COLO668 (cell line): ENCODE results near the gene DOK5.

Source experiments
- DNase-seq: peaks from one replicate; lab custom pipeline; 2025; ENCODE audit not compliant: unreplicated experiment; lab: John Stamatoyannopoulos, UW

Gene DOK5

DNA sequence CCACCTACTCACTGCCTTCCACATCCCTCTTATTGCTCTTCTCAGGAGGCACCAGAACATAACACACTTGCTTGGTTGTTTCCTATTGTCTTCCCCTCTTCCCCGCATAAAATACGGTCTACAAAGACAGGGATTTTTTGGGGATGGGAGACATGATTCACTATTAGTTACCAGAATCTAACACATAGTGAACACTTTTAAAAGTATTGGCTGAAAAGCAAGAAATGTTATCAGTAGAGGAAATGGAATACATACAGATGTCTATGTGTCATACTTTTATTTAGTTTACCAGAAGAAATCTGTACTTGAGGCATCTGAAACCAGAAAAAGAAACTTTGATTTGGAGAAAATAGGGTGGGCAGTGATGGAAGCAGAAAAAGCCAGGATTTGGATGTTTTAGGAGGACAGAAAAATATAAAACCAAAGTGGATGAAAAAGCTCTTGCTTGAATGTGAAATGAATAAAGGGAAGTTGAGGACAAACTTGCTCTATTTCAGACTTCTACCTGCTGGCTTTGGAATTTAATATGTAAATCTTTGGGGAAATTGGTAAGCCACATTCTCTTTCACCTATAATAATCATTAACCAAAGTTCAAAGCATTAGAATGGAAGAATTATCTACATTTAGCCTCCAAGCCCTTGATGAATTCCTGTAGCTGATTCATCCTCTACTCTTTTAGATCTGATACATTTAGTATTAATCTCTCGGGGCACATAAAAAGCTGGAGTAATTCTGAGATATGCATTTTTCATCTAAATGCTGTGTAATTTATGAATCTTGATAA is 82.6 kb downstream of the DOK5 start:
- no peak for DNase-seq

DNA sequence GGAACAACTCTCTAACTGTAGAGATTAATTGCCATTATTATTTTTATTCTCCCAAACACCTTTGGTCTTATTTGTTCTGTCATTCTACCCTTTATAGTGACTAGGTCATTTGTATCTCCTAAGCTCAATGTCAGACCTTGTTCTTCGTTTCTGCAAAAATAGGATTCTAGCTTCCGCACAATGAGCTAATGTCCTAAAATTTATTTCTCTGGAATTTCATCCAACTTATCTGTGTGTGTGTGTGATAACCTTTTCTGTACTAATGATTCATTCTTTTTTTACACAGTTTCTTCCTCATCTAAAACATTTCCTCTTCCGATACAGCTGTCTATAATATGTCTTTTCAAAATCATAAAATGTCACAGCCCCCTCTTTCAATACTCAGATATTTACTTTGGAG is 84.5 kb downstream of the DOK5 start:
- no peak for DNase-seq

DNA sequence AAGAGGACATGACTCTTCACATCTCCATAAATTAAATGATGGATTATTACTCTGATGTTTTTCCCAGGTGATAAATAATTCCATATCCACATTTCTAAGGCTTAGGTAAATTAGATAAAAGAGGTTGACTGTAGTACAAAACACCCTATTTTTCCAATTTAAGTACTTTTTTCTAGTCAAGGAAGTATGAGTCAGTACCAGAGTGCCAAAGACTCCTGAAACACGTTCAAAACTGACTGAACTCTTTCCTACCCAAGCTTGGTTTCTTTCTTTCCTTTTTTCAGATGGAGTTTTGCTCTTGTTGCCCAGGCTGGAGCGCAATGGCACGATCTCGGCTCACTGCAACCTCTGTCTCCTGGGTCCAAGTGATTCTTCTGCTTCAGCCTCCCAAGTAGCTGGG is 85.0 kb downstream of the DOK5 start:
- no peak for DNase-seq

DNA sequence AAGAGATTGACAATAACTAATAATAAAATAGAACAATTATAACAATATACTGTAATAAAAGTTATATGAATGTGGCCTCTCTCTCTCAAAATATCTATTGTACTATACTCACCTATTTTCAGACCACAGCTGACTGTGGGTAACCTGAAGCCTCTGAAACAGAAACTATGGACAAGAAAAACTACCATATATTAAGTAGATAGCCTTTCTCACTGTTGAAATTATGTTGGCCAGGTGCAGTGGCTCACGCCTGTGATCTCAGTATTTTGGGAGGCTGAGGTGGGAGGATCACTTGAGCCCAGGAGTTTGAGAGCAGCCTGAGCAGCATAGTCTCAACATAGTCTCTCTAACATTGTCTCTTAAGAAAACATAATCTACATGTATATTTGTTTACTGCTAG is 89.9 kb downstream of the DOK5 start:
- no peak for DNase-seq

DNA sequence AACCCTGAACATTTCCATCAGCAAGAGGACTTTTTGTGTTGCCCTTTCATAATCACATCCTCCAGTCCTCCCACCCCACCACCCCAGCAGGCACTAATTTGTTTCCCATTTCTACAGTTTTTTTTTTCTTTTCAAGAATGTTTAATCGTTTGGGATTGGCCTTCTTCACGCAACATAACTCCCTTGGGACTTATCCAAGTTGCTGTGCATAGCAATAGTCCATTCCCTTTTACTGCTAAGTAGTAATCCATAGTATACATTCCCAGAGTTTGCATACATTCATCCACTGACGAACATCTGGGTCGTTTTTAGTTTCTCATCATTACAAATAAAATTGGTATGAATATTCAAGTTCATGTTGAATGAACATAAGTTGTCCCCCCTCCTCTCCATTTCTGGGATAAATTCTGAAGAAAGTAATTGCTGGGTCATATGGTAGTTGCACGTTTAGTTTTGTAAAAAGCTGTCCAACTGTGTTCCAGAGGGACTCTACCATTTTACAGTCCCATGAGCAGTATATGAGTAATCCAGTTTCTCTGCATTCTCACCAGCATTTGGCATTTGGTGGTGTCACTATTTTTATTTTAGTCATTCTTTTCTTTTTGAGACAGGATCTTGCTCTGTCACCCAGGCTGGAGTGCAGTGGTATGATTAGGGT is 90.8 kb downstream of the DOK5 start:
- DNase-seq: no peak

DNA sequence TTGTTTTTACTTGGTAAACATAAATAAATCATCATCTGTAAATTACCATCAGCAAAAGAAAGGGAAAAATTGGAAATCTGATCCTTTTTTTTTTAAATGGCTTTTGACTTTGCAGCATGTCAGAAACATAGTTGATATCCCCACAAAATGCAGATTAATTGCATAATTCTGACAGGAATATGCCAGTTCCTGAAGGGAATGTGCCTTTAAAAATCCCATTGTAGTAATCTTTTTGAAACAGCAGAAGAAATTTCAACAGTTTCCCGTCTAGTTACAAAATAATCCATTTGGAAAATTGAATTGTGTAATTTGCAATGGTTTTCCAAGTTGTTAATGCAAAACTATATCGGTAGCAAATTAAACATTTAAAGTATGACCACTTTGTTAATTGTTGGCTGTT is 95.2 kb downstream of the DOK5 start:
- DNase-seq: no peak

DNA sequence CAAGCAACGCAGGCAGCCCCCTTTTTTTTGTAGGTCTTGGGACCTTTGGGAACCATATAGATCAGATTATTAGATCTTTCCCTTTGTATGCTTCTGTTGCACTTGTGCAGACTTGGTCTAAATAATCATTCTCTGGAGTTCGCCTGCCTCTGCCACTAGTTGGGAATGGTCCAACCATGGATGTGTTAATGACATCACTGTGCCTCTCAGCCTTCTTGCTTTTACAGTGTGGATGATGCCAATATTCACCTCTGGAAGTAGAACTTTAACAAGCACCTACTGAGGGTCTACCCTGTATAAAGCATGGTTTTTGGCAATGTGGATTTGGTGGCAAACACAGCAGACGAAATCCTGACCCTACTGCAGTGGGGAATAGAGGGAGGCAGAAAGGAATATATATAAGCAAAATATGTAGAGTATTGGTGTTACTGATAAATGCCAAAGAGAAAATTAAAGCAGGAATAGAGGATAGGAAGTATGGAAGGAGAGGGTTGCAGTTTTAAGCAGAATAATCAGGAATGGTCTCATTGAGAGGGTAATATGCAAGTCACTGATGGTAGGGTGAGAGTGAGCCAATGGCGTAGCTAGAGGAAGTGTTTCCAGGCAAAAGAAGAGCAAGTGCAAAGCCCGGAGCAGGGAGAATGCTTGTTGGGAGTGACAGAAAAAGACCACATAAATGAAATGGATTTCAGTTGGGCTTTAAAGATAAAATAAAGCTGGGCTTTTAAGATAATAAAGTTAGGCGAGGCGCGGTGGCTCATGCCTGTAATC is 97.5 kb downstream of the DOK5 start:
- no peak for DNase-seq

DNA sequence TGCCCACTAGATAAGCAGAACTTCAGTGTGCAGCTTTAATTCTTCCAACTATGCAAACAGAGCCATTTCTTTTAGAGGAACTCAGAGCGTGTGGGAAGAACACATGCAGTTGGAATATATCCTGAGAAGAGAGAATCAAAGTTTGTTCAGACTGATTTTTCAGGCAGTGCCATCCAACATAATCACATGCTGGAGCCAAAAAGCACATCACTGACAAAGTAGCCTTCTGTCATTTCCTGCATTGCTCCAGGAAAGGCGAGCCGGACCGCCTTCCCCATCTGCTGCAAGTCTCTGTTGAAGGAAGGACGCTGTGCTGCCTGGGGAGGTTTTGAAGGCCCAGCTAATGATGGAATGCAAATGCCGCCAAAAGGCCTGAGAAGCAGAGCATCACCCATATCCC is 98.4 kb downstream of the DOK5 start:
- DNase-seq: no peak

DNA sequence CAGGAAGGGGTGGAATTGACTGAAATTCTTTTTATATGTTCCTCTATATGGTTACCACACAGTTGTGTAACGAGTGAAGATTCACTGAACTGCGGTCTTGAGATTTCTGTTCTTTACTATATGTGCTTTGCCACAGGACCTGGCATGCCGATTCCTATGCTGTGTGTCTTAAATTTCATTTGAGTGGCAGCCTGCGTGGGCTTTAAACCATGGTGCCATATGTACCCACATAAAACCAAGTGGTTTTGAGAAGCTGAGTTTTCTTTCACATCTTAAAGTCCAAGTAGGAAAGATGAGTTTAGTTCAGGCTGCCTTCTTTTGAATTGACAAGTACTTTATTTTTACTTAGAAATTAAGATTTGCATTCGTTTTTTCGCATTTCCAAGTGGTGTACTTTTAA is 101.1 kb downstream of the DOK5 start:
- no peak for DNase-seq

DNA sequence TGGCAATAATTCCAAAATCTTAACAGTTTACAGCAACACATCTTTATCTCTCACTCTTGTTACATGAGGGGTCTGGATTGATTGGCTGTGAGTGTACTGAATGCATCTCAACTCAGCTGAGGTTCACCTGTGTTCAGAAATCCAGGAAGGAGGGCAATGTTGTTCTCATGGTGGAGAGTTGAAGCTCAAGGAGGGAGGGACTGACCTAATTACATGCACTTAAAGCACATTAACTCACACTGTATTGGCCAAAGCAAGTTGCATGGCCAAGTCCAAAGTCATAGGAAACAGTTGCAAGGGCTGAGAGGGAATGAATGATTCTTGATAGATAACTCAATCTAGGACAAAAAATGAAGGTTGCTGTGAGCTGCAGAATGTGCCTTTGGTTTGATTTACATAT is 102.2 kb downstream of the DOK5 start:
- no peak for DNase-seq

DNA sequence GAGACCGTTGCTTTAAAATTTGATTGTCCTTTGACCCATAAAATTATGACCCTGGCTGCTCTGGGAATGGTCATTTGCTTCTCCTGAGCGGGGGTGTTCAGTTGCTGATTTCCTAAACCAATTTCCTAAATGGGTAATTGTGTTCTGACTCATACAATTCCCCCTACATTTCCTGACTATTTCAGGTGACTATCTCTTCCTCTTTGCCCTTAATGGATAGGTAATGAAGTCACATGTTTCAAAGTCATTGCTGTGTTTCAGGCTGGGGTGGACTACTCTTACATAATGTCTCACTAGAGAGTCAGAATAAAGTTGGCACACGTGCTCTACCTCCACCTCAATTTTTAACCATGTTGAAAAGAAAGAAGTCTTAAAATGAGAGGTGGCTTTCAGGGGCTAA is 109.8 kb downstream of the DOK5 start:
- DNase-seq: no peak

DNA sequence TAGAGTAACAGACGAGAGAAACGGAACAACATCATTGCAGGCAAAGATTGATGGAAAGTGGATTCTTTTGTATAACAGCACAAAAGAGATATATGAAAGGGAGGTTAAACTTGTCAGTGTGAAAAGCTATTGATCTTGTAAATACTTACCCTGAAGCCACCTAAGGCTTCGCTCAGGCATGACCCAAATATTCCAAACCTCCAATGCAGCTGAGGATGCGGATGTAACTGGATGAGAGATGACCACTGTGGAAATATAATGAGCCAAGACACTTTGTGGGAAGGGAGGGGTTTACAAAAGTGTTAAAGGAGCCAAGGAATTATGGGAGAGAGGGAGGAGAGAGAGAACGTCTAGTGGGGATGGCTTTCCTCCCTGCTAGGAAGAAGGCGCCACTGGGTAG is 112.0 kb downstream of the DOK5 start:
- DNase-seq: no peak

DNA sequence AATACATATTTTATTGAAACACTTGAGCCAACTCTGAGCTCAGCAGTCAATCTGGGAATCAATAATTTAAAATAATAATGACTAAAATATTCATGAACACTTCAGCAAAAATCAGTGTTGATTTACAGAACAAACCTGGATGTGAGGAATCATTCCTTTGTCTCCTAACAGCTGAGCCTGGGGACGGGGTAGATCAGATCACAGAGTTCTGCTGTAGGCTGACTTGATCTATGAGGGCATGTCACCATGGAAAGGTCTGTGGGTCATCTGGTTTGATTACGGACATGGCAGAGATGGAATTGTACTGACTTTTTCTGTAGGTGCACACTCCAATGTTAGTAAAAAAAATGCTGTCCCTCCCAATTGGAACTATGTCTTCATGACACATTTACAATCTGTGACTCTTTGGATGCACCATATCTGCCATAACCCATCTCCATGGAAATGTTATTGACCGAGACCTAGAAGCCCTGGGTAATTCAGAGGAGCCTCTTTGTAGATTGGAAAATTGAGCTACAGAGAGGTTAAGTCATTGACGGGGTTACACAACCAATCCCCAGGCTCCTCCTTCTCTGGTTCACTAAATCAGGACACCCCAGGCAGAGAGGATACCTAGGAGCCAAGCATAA is 114.1 kb downstream of the DOK5 start:
- DNase-seq: no peak

DNA sequence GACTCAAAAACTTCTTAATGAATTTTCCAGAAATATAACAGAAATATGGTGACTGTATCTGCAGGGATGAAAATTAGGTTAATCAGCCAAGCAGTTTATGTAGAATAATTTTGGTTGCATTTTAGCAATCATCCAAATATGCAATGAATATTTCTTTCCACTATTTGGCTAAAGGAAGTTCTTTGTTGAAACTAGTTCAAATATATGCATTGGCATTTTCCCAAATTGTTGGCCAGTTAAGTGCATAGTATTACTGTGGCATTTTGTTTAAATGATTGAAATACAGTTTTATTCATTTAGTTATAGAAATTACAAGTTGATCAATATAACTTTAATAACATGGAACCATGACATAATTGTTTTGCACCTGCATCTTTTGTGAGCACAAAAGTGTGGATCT is 115.5 kb downstream of the DOK5 start:
- DNase-seq: no peak

DNA sequence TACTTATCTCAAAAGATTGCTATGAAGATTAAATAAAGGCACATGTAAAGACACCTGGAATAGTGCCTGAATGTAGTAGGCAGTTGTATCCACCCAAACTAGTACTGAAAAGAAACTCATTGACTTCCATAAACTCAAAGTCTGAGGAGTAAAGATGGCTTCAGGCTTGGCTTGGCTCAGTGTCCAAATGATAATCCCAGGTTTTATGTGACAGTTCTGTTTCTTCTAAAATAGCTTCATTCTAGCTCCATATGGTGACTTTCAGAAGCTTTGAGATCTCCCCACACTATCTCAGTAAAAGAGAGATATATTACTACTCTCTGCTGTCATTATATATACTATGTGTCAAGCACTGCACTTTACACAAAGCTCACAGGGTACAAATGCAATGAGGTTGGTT is 121.3 kb downstream of the DOK5 start:
- DNase-seq: no peak

DNA sequence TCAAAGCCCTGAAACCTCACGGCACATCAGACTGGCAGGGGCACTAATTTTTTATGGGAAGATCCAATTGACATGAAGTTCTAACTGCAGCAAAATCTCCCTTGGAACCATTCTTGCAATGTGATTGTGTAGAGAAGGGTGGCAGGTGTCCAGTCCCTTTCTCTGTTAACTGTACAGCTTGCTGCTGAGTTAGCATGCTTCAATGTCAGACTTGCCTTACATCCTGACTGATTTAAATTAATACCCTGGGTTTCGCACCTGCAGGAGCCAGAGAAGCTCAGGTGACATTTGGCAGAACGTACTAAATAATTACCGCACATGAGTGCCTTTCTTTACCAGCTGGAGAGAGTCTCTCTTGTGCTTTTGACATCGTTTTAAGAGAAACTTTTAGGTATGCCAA is 123.0 kb downstream of the DOK5 start:
- DNase-seq: no peak

DNA sequence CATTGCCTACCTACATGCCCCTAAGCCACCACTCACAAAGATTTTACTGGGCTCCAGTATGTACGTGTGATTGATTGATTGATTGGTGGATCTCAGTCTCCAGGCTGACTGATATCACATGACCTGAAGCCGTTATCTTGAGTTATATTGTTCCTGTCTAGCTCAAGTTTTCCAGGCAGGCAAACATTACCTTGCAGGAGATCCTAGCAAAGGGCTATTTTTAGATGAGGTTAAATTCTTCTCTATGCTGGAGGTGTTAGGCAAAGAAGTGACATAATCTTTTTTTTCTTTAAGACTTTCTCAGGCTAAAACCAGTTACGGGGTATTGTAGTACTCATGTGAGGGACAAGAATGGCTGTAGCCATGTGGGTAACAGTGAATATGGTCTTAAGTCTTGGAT is 125.2 kb downstream of the DOK5 start:
- no peak for DNase-seq

DNA sequence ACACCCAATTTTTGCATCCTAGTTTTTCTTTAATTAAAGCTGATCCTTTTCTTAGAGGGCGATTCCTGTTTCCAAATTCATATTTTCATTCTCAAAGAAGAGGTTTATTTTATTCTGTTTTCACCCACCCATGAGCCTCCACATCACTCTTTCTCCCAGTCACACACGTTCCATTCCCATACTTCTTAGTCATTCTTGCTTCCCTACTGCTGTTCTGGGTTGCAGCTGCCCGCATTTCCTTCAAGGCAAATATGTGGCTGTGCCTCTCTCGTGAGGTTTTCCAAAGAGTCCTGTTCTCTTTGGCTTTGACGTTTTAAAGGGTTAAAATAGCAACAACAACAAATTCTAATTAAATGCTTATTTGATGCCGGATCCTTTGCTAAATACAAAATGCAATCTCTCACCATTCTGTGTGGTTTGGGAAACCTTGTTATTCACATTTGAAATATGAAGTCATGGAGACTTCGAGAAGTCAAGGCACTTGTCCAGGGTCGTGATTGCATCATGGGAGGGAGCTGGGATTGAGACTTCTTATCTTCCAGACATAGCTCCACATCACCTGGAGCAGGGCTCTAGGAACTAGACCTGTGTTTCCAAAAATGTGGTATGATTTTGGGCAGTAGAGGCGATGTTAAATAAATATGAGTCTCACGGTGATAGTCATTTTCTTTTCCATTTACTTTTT is 126.6 kb downstream of the DOK5 start:
- DNase-seq: no peak

DNA sequence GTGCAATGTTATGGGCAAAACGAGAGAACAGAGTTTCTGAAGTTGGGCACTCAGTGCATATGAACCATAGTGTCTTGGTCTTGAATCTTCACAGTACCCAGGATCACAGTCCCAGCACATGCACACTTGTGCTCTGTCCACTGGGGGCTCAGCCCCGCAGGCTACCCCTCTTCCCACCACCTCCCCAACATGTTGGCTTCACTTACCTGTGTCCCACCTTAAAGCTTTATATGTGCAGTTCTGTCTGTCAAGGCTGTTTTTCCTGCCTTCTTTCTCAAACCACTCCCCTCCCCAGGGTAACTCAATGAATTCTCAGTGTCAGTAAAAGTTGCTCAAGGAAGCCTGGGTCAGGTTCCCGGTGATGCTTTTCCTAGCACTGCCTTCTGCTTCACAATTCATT is 129.9 kb downstream of the DOK5 start:
- DNase-seq: no peak

DNA sequence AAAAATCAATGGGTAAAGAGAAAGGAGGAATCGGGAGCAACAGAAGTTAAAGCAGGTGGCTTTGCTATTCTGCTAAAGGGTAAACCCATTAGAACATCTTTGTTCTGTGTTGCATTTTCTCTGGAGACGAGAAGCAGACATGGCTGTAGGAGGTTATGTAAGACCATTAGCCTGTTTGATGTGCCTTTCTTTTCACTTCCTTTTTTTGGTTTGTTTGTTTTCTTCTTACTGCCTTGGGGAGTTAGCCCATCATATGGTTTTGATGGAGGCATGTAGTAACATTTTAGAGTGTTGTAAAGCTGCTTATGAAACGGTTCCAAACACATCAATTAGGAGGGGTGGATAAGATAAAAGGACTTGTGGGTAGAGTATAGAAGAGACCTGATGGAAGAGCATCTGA is 131.0 kb downstream of the DOK5 start:
- DNase-seq: no peak

DNA sequence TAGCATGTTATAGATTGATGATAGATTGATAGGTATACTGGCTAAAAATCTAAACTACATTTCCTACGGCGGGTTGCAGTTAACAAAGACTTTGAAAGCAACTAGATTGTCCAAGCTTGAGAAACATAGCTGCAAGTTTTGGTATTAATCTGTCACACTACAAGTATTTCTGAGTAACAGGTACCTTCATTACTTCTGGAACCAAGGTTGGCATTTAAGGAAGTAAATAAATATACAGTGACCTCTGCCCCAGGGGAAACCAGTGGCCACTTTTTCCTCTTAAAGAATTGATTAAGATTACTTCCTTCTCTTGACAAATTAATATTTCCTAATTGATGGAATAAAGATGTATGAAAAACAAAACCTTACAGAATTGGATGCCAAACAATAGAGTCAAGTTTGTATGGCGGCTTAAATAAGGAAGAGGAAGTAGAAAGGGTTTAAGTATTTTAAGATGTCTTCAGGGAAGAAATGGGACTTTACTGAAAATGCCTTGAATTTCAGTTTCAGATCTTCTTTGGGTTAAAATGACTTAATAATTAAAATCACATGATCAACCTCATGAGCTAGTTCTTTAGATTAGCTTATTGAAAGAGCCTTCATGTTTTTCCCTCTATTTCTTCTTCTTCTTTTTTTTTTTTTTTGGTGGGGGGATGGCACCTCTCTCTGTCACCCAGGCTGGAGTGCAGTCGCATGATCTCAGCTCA is 132.8 kb downstream of the DOK5 start:
- no peak for DNase-seq
